Caco-2 (cell line): ENCODE results near the gene SDF2. TPM values are rescaled to one million over a fixed set of nuclear protein-coding genes. Genes with fewer than 3 reads are reported as not detected.

Experiments used
- BruUV-seq: library from RNA; stranded (reverse); fragments of 400-500 nt; replicated peaks from 2 replicates; lab custom pipeline; 2021; lab: Mats Ljungman, UMichigan
- CTCF ChIA-PET: fragments of 300-600 bp; sonication (Branson Sonifier 250); formaldehyde crosslinking; loops from one replicate; lab custom pipeline; 2022; ENCODE audit warnings: antibody characterized with exemption; lab: Charles Lee
- POLR2A ChIA-PET: fragments of 300-600 bp; sonication (Branson Sonifier 250); formaldehyde crosslinking; loops from one replicate; lab custom pipeline; 2022; ENCODE audit warnings: antibody characterized with exemption; lab: Charles Lee
- DNase-seq, 2 experiments: peaks; one replicate each; pipeline versions ENCODE4 v3.0.0 to v3.0.0-alpha.2; 2020 to 2022
- H3K27me3 ChIP-seq: replicated peaks from 2 replicates; pipeline ENCODE4 v1.6.0; 2011; ENCODE audit warnings: low read length; ENCODE audit not compliant: control insufficient read depth, insufficient read depth
- H3K36me3 ChIP-seq: 2 replicates; pipeline ENCODE4 v1.5.1; 2011; ENCODE audit warnings: low read length; ENCODE audit not compliant: control insufficient read depth, insufficient read depth
- H3K4me1 ChIP-seq: fragments of 250-450 bp; sonication (Bioruptor Pico); 2 replicates; pipeline ENCODE4 v1.5.1; 2020; ENCODE audit warnings: mild to moderate bottlenecking
- H3K4me3 ChIP-seq: 2 replicates; pipeline ENCODE4 v1.5.1; 2011; ENCODE audit warnings: low read depth, mild to moderate bottlenecking, control low read depth, low read length
- H3K9me3 ChIP-seq: fragments of 250-450 bp; sonication (Bioruptor Pico); 2 replicates; pipeline ENCODE4 v1.5.1; 2020; ENCODE audit warnings: mild to moderate bottlenecking, moderate library complexity
- H3K27ac Mint-ChIP-seq: one replicate; pipeline ENCODE4 v1.8.0; 2022; ENCODE audit warnings: mixed read lengths; ENCODE audit not compliant: unreplicated experiment
- H3K27me3 Mint-ChIP-seq: one replicate; pipeline ENCODE4 v1.8.0; 2022; ENCODE audit warnings: mixed read lengths; ENCODE audit not compliant: insufficient read depth, unreplicated experiment
- H3K36me3 Mint-ChIP-seq: one replicate; pipeline ENCODE4 v1.8.0; 2022; ENCODE audit warnings: mild to moderate bottlenecking, mixed read lengths; ENCODE audit not compliant: insufficient read depth, unreplicated experiment
- H3K4me1 Mint-ChIP-seq: one replicate; pipeline ENCODE4 v1.8.0; 2022; ENCODE audit warnings: low read depth, mixed read lengths; ENCODE audit not compliant: unreplicated experiment
- H3K4me3 Mint-ChIP-seq: one replicate; pipeline ENCODE4 v1.8.0; 2022; ENCODE audit warnings: mild to moderate bottlenecking, moderate library complexity, mixed read lengths; ENCODE audit not compliant: unreplicated experiment
- H3K9me3 Mint-ChIP-seq: one replicate; pipeline ENCODE4 v1.8.0; 2022; ENCODE audit warnings: mixed read lengths; ENCODE audit not compliant: unreplicated experiment
- CTCF ChIP-seq, 2 experiments: fragments of 200-600 bp in 1 of 2; IDR thresholded peaks; 1 replicate in 1 of 2; 2 replicates in 1 of 2; pipeline versions ENCODE4 v1.5.1 to v1.8.0; 2011 to 2022; ENCODE audit warnings: antibody characterized with exemption in 1 of 2, control low read depth in 1 of 2, inconsistent platforms in 1 of 2, low read depth in 1 of 2, low read length in 1 of 2, mild to moderate bottlenecking in 1 of 2, moderate library complexity in 1 of 2; ENCODE audit not compliant: insufficient read depth in 1 of 2, severe bottlenecking in 1 of 2, unreplicated experiment in 1 of 2
- intact Hi-C: fragments of 100-400 bp; cut with micrococcal nuclease; formaldehyde crosslinking; loops from one replicate; pipeline ENCODE4 v1.10.0; 2022; ENCODE audit not compliant: unreplicated experiment
- total RNA-seq: library from RNA; stranded (reverse); gene quantifications from 2 replicates; pipeline ENCODE4 v1.2.3, GENCODE V29; 2022

The SDF2 gene
- total RNA-seq, 1 experiment from 2014 or later, result 63.5 TPM

GRCh38 chr17:28667870-28668269, 6.2 kb upstream of the SDF2 start:
- H3K27me3 ChIP-seq, result no peaks in the 10 kb centered on the region
- H3K4me1 ChIP-seq, result peaks cover 5% of the 10 kb centered on the region; the same call in 1 of the 2 replicates
- Mint-ChIP-seq H3K27me3 (no peaks in the 10 kb centered on the region), H3K27ac (no peak overlapping the region), H3K9me3 (no peaks in the 10 kb centered on the region), H3K4me3 (no peak overlapping the region), H3K4me1 (peaks cover 24% of the 10 kb centered on the region), H3K36me3 (peaks cover 59% of the 10 kb centered on the region)
- POLR2A ChIA-PET, result no interaction called here
- intact Hi-C loops, result no loop called here
- no peaks in the 10 kb centered on the region for H3K9me3 ChIP-seq
- TF ChIP-seq CTCF (IDR thresholded peaks at IDR 0.05; ENCODE audit: insufficient read depth in 1 of 2, low read depth in 1 of 2, low read length in 1 of 2, severe bottlenecking in 1 of 2, unreplicated experiment in 1 of 2), result no peak
- H3K4me3 ChIP-seq, result no peak overlapping the region
- no peak for DNase-seq
- peaks cover 2% of the 10 kb centered on the region for H3K36me3 ChIP-seq
- CTCF ChIA-PET, result no interaction called here
- no TSS peak for BruUV-seq

GRCh38 chr17:28665994-28666393, 4.3 kb upstream of the SDF2 start:
- H3K4me1 Mint-ChIP-seq, result peaks cover 25% of the 10 kb centered on the region
- H3K36me3 Mint-ChIP-seq, result peaks cover 59% of the 10 kb centered on the region
- no peak overlapping the region for H3K27ac Mint-ChIP-seq
- no peak overlapping the region for H3K4me3 Mint-ChIP-seq
- H3K9me3 Mint-ChIP-seq, result no peaks in the 10 kb centered on the region
- BruUV-seq, result no TSS peak
- Histone ChIP-seq H3K4me1 (peaks cover 7% of the 10 kb centered on the region; the same call in 1 of the 2 replicates), H3K27me3 (no peaks in the 10 kb centered on the region), H3K9me3 (no peaks in the 10 kb centered on the region), H3K4me3 (no peak overlapping the region), H3K36me3 (no peaks in the 10 kb centered on the region; the same call in 1 of the 2 replicates)
- ChIA-PET POLR2A (no interaction called here), CTCF (no interaction called here)
- peak in 1 of 2 experiments; percentile 12 for DNase-seq
- no peaks in the 10 kb centered on the region for H3K27me3 Mint-ChIP-seq
- TF ChIP-seq CTCF (IDR thresholded peaks at IDR 0.05; ENCODE audit: insufficient read depth in 1 of 2, low read depth in 1 of 2, low read length in 1 of 2, severe bottlenecking in 1 of 2, unreplicated experiment in 1 of 2), result no peak
- intact Hi-C loops, result no loop called here

GRCh38 chr17:28663723-28664122, 2.0 kb upstream of the SDF2 start:
- Histone ChIP-seq H3K36me3 (no peaks in the 10 kb centered on the region; the same call in 1 of the 2 replicates), H3K4me3 (no peak overlapping the region), H3K4me1 (peaks cover 14% of the 10 kb centered on the region; the same call in 1 of the 2 replicates), H3K27me3 (no peaks in the 10 kb centered on the region), H3K9me3 (no peaks in the 10 kb centered on the region)
- peaks cover 31% of the 10 kb centered on the region for H3K4me1 Mint-ChIP-seq
- CTCF ChIA-PET, result no interaction called here
- H3K36me3 Mint-ChIP-seq, result peaks cover 66% of the 10 kb centered on the region
- DNase-seq, result no peak
- POLR2A ChIA-PET, result no interaction called here
- no peak for TF ChIP-seq CTCF (IDR thresholded peaks at IDR 0.05; ENCODE audit: insufficient read depth in 1 of 2, low read depth in 1 of 2, low read length in 1 of 2, severe bottlenecking in 1 of 2, unreplicated experiment in 1 of 2)
- H3K27ac Mint-ChIP-seq, result peak overlapping the region; percentile 95
- peak overlapping the region; percentile 89 for H3K4me3 Mint-ChIP-seq
- no peaks in the 10 kb centered on the region for H3K27me3 Mint-ChIP-seq
- BruUV-seq, result no TSS peak
- no peaks in the 10 kb centered on the region for H3K9me3 Mint-ChIP-seq
- intact Hi-C loops, result no loop called here
